ENCODE data around the gene ALPL.
"Not testable (repeated sequence)": the region's sequence is repeated elsewhere in the genome, so short reads cannot be mapped to it uniquely, and the experiment has no call there.

ALPL gene

DNA sequence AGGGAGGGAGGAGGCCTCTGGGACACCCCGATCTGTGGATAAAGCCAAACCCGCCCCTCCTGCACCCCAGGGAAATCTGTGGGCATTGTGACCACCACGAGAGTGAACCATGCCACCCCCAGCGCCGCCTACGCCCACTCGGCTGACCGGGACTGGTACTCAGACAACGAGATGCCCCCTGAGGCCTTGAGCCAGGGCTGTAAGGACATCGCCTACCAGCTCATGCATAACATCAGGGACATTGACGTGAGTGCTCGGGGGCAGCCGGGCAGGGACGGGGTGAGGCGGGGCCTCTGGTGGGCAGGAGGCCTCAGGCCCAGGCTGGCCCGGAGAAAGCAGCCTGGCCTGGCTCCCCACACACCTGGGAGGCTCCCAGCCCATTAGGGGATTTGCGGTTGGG is 54.7 kb downstream of the ALPL start:
- no peak for DNase-seq

DNA sequence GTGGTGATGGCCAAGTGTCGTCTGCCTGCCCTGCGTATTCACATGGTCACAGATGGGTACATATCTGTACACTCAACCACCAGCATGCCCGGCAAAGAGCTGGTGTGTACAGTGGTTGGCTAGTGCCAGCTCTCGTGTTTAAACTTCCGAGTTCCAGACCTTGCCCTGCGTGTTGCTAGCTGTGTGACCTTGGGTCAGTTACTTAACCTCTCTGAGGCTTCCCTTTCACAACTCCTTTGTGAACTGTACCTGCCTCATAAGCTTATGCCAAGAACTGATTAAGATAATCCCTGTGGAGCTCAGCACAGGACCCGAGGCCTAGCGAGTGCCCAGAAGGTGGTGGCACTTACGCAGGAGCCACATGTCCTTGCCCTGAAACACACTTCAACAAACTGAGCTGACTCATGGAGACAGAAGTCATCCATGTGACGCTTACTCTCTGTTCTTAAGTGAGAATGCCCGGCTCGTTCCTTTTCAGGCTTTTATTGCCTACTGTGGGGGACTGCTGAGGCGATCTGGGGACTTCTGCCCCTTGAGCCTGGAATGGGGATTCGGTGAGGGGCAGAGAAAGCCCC is 55.4 kb downstream of the ALPL start:
- no peak for DNase-seq

DNA sequence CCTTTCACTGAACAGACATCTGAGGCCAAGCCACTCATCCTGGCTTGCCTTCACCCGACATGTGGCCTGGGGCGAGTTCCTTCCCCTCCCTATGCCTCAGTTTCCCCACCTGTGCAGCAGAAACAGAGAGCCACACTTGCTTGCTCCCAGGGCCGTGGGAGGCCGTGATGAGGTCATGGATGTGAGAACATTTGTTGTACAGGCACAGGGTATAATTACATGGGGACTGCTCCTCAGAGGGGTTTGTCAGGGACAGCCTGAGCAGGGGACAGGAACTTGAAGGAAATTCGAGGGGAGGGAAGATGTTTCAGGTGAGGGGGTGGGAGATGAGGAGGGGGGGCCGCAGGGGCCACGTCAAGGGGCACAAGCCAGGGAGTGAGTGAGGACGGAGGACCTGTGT is 56.1 kb downstream of the ALPL start:
- DNase-seq: no peak

DNA sequence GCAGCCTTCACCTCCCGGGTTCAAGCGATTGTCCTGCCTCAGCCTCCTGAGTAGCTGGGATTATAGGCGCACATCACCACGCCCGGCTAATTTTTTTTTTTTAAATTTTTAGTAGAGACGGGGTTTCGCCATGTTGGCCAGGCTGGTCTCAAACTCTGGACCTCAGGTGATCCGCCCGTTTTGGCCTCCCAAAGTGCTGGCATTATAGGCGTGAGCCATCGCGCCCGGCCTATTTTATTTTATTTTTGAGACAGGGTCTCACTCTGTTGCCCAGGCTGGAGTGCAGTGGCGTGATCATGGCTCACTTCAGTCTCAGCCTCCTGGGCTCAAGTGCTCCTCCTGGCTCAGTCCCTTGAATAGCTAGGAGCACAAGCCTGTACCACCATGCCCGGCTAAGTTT is 57.1 kb downstream of the ALPL start:
- DNase-seq: not testable (repeated sequence)

DNA sequence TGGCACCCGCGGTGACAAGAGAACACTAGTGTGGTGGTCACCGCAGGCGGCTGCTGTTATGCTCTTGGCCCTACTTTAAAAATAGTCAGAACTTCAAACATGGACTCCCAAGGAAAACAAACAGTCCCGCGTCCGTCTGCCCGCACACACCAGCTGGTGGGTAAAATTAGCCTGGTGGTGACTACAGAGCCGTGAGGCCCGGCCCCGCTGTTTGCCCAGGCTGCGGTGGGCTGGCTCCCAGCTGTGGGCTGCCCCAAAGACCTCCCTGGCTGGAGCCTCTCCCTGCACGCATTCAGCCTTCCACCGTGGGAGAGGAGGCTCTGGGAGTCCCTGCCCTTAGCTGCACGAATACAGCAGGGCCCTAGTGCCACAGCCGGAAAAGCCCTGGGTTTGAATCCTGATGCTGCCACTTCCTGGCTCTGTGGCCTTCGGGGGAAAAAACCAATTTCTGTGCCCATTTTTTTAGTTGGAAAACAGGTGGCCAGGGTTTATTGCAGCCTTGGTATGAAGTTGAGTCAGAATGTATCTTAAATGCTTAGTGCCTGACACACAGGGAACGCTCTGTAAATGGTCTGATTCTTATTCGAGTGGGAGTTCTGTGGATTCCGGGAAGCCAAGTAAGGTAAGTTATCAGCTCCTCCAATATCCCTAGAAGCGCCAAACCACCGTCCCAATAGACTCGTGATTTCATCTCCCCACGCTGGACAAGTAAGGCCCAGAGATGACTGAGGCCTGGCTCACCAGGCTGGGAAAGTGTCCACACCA is 58.2 kb downstream of the ALPL start:
- no peak for DNase-seq

DNA sequence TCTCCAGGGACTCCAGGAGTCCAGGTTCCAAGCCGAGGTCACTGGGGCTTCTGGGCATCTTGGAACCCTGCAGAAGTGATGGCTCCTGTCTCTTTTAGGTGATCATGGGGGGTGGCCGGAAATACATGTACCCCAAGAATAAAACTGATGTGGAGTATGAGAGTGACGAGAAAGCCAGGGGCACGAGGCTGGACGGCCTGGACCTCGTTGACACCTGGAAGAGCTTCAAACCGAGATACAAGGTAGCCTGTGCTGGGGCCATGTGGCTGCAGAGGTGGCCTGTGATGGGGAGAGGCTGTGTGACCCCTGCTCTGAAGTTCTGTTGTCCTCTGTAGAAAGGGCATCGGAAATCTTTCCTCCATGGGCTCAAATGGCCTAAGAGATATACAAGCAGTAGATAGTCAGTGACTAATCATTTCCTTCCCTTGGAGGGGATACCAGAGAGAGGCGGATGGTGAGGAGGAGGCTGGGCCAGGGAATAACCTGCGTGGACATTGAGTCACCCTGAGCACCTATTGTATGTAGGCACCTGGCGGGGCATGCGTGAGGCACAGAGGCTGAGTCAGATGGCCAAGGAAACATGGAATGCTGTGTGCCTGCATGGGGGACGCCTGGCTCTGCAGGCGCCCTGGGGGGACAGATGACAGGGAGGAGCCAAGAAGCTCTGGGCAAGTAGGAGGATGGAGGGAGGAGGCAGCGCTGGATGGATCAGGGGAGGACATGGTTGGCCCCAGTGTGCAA is 59.0 kb downstream of the ALPL start:
- no peak for DNase-seq

DNA sequence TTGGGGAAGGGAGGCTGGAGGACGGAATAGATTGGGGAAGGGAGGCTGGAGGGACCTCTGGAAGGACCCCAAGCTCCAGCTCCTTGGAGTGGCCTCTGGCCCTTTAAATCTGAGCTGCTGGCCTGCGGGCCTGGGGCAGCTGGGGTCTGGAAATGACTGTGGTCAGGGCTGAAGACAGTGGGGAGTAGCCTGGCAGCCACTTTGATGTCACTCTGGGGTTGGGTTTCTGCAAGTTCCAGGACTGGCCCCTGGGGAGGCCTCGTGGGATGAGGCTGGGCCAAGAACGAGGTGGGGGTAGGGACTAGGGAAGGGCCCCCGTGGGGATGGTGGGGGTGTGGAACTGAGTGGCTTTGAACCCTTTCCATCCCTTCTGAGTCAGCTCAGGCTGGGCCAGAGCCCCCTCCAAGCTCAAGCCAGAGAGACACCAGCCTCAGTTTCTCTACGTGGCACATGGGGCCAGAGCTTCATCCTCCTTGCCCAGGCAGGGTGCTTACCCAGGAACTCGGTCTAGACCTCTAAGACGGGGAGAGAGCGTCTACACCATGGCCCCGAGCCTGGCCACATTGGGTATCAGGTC is 59.7 kb downstream of the ALPL start:
- DNase-seq: no peak

DNA sequence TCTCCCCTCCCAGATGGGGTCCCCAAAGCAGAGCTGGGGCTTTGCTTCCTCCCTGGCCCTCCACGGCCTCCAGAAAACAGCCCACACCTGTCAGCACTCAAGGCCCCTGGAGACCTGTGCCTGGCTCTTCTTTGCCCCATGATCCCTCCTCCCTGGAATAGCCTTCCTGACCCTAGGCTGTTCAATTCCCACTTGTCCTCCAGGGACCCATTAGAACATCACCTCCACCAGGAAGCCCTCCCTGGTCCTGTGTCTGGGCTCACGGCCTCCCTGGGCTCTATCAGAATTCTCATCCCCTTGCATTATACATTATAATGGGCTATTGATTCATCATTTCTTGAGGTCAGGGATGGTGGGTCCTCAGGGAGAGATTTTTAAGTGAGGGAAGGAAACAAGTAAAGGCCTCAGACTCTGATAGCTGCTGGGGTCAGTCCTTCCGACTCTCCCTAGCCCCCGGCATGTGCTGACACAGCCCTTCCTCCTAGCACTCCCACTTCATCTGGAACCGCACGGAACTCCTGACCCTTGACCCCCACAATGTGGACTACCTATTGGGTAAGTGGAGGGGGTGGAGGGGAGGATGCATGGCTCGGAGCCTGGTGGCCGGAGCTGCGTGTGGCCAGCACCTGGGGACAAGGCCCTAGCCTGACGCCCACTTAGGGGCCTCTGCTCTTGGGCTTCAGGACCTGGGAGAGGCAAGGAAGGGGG is 60.8 kb downstream of the ALPL start:
- DNase-seq: no peak

DNA sequence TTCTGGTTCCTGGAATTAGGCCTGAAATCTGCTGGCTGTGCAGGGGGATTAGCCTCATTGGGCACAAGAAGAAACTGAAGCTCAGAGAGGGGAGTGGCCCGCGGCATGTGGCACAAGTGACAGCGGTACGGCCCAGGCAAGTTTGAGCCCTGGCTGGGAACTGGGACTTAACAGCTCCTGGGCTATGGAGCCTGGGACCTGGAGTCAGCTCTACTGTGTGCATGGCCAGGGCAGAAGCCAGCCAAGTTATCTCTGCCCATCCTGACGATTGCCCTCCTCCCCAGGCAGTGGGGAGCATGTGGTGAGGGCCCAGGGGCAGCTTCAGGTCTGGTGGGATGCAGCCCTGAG is 61.3 kb downstream of the ALPL start:
- DNase-seq: no peak

DNA sequence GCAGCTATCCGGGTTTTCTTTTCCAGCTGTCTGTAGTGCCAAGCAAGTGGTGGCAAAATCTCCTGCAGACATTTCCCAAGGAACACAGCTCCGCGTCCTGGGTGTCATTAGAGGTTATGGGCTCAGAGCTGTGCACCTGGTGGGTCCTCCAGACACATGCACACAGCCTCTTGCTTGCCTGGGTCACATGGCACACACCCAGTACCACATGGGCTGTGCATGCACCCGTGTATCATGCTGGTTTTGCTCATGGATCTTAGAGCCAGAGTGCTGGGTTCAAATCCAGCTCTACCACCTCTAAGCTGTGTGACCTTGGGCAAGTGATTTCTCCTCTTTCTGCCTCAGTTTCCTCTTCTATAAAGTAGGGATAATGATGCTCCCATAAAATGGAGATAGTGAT is 61.7 kb downstream of the ALPL start:
- no peak for DNase-seq

DNA sequence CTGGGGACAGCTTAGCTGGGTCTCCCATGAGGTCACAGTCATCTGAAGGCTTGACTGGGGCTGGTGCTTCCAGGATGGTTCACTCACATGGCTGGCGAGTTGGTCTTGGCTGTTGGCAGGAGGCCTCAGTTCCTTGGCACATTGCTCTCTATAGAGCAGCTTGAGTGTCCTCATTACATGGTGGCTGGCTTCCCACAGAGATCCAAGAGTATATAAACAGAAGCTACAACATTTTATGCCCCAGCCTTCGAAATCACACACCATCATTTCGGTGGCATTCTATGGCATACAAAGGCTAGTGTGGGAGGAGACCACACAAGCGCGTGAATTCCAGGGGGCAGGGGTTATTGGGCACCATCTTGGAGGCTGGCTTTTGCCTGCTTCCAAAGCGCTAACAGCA is 63.0 kb downstream of the ALPL start:
- no peak for DNase-seq

DNA sequence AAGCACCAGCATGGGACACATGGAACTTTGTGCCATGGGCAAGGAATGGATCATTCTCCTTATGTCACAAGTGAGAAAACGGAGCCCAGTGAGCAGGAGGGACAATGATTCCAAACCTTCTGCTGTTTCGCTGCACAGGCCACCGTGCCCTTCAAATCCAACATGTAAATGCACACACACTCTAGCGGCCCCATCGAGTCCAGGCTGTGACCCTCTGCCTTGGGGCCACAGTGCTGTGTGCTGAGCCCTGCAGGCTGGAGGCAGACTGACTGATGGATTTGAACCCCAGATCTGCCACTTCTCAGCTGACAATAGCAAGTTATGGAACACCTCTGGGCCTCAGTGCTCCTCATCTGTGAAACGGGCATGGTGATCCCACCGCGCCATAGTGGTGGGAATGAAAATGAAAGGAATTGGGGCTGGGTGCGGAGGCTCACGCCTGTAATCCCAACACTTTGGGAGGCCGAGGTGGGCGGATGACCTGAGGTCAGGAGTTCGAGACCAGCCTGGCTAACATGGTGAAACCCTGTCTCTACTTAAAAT is 63.6 kb downstream of the ALPL start:
- DNase-seq: no peak

DNA sequence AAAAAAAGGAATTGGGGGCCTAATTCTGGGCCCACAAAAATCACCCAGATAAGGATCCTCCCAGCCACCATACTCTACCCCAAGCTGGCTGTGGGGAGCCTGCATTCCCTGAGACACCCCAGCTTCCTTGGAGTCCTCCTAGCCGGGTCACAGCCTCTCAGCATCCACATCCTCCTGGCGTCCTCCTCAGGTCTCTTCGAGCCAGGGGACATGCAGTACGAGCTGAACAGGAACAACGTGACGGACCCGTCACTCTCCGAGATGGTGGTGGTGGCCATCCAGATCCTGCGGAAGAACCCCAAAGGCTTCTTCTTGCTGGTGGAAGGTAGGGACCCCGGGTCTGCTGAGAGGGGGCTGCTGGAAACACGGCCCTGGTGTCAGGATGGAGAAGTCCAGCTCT is 64.3 kb downstream of the ALPL start:
- DNase-seq: no peak

DNA sequence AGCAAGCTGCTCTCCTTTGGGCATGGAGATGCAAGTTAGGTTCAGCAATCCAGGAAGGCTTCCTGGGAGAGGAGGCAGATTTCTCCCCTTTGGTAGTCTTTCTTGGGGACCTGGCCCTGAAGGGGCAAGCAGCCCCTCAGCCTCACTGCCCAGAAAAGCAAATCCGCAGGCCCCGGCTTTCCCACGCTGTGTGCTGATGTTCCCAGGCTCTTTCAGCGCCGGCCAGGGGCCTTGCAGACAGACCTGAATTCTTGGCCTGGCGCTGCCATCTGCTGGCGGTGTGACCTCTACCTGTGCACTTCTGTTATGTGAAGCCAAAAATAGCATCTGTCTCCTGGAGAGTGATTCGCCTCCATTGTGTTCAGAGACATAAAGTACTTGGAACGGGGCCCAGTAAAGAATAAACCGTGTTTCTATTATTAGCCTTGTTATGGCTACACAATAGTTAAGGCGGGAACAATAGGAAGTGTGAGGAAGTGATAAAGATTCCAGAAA is 64.8 kb downstream of the ALPL start:
- peak; percentile 97 for DNase-seq

DNA sequence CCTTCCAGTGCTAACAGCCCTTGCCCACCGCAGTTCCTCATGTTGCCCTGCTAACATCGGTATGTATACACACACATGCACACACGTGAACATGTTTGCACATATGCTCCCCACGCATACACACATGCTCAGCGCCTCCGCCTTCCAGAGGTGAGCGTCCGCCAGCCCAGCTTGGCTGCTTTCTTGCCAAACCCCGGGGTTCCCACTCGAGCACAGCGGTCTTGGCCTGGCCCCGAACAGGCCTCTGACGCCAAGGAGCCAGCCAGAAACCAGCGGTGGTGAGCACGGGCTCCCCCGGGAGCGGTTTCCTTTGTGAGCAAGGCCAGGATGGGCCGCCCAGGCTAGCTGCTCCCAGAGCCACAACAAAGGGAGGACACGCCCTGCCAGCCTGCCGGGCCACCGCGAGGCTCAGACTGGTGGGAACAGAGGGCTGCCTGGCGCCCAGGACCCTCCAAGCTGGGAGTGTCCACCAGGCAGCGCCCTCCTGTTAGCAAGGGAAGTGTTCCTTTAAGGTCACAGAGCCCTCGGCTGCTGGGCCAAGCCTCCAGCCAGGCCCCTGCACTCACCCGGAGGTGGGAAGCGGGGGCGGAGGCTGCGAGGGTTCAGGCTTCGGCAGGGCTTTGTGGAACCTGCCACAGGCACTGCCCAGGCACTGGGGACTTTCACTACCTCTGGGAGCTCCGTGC is 65.4 kb downstream of the ALPL start:
- DNase-seq: peak; percentile 65

DNA sequence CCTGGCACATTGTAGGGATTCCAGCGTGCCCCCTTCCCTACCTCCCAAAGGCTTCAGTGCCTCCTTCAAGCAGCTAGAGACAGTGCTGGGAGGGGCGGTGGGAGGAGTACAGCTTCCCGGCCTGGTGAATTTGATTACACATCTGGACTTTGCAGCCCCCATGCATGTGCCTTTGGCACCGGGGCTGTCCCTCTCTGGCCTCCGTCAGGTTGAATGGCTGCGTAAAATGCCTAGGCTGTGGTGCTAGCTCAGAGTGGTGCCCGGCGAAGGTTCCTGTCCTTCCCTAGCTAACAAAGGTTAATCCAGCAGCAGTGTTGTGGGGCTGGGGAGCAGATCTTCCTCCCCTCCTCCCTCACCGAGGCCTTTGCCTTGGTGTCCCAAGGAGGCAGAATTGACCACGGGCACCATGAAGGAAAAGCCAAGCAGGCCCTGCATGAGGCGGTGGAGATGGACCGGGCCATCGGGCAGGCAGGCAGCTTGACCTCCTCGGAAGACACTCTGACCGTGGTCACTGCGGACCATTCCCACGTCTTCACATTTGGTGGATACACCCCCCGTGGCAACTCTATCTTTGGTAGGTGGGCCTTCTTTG is 66.2 kb downstream of the ALPL start:
- DNase-seq: no peak

DNA sequence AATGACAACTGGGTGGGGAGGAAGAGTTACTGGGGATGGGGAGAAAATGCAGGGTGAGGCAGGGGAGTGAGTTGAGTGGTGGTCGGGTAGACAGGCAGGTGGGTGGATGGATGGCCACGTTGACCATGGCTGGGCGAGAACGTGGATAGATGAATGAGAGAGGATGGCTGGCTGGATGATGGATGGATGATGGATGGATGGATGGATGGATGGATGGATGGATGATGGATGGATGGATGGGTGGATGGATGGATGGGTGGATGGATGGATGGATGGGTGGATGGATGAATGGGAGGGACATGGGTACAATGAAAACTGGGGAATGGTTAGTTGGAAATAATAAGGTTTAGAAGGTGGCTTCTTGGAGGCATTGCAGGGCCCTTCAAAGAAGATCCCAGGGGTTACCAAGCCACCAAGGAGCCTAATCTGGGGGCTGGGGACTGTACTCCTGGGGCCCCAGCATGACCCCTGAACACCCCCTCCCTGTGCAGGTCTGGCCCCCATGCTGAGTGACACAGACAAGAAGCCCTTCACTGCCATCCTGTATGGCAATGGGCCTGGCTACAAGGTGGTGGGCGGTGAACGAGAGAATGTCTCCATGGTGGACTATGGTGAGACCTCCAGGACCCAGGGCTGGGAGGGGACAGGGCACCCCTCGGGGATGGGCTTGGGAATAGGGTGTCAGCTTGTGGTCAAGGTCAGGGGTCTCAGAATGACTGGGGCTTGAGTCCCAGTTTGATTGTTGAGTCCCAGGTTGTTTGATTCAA is 67.0 kb downstream of the ALPL start:
- no peak for DNase-seq

DNA sequence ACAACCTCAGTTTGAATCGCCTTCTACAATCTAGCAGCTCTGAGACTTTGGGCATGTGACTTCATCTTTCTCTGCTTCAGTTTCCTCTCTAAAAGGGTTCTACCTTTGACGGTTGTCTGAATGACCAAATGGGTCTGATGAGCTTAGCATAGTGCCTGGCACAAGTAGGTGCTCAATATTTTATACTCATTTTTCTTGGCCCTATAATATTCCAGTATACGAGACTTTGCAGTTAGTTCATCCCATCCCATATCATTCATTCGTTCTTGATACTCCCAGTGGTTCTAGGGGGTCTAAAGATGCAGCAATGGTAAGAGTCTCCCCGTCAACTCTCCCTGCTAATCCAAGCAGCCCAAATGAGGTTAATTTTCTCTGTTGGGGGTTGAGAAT is 67.6 kb downstream of the ALPL start:
- no peak for DNase-seq

DNA sequence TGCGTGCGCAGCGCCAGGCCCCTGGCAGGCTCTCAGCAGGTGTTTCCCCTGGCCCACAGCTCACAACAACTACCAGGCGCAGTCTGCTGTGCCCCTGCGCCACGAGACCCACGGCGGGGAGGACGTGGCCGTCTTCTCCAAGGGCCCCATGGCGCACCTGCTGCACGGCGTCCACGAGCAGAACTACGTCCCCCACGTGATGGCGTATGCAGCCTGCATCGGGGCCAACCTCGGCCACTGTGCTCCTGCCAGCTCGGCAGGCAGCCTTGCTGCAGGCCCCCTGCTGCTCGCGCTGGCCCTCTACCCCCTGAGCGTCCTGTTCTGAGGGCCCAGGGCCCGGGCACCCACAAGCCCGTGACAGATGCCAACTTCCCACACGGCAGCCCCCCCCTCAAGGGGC is 68.1 kb downstream of the ALPL start:
- no peak for DNase-seq

DNA sequence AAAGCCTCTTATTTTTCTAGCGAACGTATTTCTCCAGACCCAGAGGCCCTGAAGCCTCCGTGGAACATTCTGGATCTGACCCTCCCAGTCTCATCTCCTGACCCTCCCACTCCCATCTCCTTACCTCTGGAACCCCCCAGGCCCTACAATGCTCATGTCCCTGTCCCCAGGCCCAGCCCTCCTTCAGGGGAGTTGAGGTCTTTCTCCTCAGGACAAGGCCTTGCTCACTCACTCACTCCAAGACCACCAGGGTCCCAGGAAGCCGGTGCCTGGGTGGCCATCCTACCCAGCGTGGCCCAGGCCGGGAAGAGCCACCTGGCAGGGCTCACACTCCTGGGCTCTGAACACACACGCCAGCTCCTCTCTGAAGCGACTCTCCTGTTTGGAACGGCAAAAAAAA is 68.7 kb downstream of the ALPL start:
- DNase-seq: no peak

DNA sequence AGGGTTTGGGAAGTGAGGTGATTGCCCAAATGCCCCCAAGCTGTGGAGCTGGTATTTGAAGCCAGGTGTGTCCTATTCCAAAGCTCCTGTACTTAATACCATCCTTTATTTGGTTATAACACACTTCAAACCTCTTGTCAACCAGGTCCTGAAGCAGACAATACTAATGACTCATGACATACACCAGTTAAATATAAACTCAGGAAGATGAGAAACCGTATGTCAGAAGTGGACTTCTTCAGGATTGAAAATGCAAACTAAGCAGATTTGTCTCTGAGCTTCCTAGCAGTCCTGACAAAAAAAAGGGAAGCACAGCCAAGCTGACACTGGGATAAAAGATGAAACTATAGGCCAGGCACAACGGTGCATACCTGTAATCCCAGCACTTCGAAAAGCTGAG is 70.6 kb downstream of the ALPL start:
- no peak for DNase-seq

Data from NCI-H2227 treated with DMSO at 0.1 percent for 48 hours (cell line).